Loucy (cell line): ENCODE data around the gene ATP11A.

Source experiments
- CTCF ChIP-seq: fragments of 200-600 bp; sonication (generic); conservative IDR thresholded peaks from 2 replicates; pipeline ENCODE4 v1.5.1; 2014; ENCODE audit warnings: mild to moderate bottlenecking, antibody characterized with exemption, low read length
- EZH2phosphoT487 ChIP-seq: fragments of 200-600 bp; IDR thresholded peaks from 2 replicates; pipeline ENCODE4 v1.6.1; 2018; ENCODE audit warnings: antibody characterized with exemption, mild to moderate bottlenecking, moderate library complexity, borderline replicate concordance

GRCh38 chr13:112722433-112723263 is 32.8 kb downstream of the ATP11A start:
- TF ChIP-seq EZH2phosphoT487 (no peak), CTCF (no peak)
